PC-3 (cell line): Measurements from ENCODE around the gene PSMB7.

ENCODE experiments used
- EZH2 ChIP-seq: fragments of 300-600 bp; sonication (generic); IDR thresholded peaks from one replicate; pipeline ENCODE4 v1.6.1; 2017; ENCODE audit warnings: antibody characterized with exemption, mild to moderate bottlenecking, low read length; ENCODE audit not compliant: unreplicated experiment
- TF ChIP-seq, protein P1 (sequence below): fragments of 300-600 bp; sonication (generic); conservative IDR thresholded peaks from 2 replicates; pipeline ENCODE4 v1.5.1; 2017; ENCODE audit warnings: antibody characterized with exemption, low read depth, mild to moderate bottlenecking, low read length

DNA sequence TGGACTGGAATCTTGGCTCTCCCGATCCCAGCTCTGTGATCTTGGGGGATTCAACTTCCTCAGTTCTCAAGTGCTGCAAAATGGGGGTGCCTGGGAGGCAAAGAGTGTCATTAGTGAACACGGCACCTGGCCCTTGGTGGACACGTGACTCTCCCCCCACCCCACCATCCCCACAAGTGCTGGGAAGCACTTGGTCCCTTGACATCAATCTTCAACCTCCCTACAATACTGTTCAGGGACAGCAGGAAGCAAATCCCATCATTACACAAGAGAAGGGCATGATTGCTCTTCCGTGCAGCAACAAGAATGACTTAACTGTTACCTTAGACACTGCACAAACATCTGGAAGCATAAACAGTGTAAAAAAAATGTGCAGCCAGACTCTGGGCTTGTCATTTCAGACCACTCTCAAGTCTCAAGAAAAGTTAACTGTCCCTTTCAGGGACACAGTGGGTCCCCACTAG, 61.4 kb downstream of the PSMB7 start:
- TF ChIP-seq, protein P1, sequence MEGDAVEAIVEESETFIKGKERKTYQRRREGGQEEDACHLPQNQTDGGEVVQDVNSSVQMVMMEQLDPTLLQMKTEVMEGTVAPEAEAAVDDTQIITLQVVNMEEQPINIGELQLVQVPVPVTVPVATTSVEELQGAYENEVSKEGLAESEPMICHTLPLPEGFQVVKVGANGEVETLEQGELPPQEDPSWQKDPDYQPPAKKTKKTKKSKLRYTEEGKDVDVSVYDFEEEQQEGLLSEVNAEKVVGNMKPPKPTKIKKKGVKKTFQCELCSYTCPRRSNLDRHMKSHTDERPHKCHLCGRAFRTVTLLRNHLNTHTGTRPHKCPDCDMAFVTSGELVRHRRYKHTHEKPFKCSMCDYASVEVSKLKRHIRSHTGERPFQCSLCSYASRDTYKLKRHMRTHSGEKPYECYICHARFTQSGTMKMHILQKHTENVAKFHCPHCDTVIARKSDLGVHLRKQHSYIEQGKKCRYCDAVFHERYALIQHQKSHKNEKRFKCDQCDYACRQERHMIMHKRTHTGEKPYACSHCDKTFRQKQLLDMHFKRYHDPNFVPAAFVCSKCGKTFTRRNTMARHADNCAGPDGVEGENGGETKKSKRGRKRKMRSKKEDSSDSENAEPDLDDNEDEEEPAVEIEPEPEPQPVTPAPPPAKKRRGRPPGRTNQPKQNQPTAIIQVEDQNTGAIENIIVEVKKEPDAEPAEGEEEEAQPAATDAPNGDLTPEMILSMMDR, result no peak
- TF ChIP-seq EZH2, result no peak
